Eye (tissue), 1 donor: Measurements from ENCODE around the gene NFAT5.
"Not testable (repeated sequence)": the region's sequence is repeated elsewhere in the genome, so short reads cannot be mapped to it uniquely, and the experiment has no call there.

Experiments used
- DNase-seq: peaks from one replicate; pipeline ENCODE4 v3.0.0-alpha.2; 2015

Gene NFAT5

DNA sequence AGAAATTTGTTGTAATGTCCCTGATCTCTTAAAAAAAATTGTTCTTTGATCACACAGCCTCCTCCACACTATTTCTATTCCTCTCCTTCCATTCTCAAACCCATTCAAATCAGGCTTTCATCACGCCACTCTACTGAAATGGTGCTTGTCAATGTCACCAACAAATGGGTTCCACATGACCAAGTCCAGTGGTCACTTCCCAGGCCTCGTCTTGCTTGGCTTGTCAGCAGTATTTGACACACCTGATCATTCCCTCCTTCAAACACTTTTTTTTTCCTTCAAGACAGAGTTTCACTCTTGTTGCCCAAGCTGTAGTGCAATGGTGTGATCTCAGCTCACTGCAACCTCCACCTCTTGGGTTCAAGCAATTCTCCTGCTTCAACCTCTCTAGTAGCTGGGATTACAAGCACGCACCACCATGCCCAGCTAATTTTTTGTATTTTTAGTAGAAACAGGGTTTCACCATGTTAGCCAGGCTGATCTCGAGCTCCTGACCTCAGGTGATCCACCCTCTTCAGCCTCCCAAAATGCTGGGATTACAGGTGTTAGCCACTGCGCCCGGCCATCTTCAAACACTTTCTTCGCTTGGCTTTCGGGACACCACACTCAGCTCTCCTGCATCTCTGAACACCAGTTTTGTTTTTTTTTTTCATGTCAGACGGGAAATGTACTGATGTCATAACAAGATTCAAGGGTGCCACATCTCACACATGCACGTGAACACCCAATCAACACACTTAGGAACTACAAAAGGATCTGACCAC, 142.3 kb downstream of the NFAT5 start:
- DNase-seq = no peak

GRCh38 chr16:69709456-69710084, 143.8 kb downstream of the NFAT5 start:
- DNase-seq = peak; percentile 89

- peak; percentile 16 for DNase-seq
Observed at GRCh38 chr16:69711115-69711740, 145.5 kb downstream of the NFAT5 start.

- no peak for DNase-seq
Observed at GRCh38 chr16:69712277-69712676, 146.5 kb downstream of the NFAT5 start.

- DNase-seq = no peak
Observed at GRCh38 chr16:69712914-69713581, 147.3 kb downstream of the NFAT5 start.

GRCh38 chr16:69717066-69717465, 151.3 kb downstream of the NFAT5 start:
- no peak for DNase-seq

GRCh38 chr16:69718111-69718764, 152.5 kb downstream of the NFAT5 start:
- no peak for DNase-seq

DNA sequence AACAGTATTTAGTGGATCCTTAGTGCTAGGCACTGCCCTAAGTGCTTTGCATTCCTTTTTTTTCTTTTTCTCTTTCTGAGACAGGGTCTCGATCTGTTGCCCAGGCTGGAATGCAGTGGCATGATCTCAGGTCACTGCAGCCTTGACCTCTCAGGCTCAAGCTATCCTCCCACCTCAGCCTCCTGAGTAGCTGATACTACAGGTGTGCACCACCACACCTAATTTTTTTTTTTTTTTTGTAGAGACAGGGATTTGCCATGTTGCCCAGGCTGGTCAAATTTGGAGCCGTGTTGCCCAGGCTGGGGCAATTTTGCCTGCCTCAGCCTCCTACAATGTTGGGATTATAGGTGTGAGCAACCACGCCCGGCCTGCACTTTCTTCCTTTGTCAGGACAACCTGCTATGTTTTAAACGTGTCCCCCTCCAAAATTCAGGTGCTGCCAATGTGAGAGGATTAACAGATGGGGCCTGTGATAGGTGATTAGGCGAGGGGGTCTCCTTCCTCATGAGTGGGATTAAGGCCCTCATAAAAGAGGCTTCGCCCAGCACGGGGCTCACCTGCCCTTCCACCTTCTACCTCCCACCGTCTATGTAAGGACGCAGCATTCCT, 155.2 kb downstream of the NFAT5 start:
- DNase-seq = no peak

DNA sequence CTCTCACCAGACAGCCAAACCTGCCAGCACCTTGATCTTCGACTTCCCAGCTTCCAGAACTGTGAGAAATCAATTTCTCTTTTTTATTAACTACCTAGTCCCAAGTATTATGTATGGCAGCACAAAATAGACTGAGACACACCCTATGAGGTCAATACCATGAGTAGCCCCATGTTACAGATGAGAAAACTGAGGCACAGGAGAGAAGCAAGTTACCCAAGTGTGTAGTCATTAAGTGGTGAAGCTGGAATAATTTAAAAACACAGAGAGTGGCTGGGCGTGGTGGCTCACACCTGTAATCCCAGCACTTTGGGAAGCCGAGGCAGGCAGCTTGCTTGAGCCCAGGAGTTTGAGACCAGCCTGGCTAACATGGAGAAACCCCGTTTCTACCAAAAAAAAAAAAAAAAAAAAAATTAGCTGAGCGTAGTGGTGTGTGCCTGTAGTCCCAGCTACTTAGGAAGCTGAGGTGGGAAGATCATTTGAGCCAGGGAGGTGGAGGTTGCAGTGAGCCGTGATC, 155.7 kb downstream of the NFAT5 start:
- DNase-seq = no peak

DNA sequence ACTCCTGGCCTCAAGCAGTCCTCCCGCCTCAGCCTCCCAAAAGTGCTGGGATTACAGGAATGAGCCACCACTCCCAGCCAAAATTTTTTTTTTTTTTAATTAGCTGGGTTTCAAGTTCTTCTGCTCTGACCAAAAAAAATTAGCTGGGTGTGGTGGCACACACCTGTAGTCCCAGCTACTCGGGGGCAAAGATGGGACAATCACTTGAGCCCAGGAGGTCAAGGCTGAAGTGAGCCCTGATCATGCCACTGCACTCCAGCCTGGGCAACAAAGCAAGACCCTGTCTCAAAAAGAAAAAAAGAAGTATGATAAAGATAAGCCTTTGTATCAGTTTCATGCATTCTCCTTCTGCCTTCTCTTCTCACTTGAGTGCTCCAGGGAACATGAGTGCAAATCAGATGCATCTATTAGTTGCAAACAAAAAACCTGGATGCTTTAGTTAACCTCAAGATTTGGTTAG, 158.7 kb downstream of the NFAT5 start:
- no peak for DNase-seq

GRCh38 chr16:69724981-69725479, 159.3 kb downstream of the NFAT5 start:
- DNase-seq = no peak

GRCh38 chr16:69725480-69726312, 159.9 kb downstream of the NFAT5 start:
- DNase-seq = no peak

DNA sequence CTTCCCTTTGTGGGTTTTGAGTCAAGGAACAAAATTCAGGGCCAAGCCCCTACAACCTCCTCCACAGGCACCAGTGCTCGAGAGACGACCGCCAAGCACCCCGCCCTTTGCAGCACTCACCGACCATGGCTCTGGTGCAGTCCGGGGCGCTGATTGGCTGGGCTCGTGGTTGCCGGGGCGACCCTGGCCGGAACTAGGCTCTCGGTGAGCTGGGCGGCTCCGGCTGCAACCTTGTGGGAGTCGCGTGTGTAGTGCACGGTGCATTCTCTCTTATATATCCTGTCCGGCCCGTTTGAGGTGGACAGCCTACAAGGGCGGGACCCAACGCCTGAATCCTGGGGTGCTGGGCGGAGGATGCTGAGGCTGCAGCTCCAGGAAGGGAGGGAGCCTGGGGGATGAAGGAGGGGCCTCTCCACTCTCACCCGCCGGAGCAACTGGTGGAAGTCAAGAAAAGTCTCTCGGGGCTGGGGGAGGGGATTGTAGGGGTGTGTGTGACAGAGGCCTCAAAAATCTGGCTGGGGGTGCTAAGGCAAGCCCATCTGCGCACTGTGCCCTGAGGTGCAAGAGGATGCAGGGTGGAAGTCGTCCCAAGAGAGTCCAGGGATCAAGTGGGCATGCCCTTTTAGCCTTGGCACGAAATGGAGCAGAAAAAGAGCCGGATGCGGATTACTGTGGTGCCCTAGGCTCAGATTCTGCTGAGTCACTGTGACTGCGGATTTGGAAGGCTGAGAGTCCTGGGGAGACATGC, 160.7 kb downstream of the NFAT5 start, which contains the start of gene NQO1:
TSS of gene NQO1 (minus strand) at position 248 of the 748 bp plus-strand sequence. CDS start at position 127, 121 bp downstream.
- DNase-seq = peak; percentile 94

GRCh38 chr16:69727916-69728270, 162.1 kb downstream of the NFAT5 start:
- no peak for DNase-seq

GRCh38 chr16:69729030-69729429, 163.3 kb downstream of the NFAT5 start:
- DNase-seq = not testable (repeated sequence)

DNA sequence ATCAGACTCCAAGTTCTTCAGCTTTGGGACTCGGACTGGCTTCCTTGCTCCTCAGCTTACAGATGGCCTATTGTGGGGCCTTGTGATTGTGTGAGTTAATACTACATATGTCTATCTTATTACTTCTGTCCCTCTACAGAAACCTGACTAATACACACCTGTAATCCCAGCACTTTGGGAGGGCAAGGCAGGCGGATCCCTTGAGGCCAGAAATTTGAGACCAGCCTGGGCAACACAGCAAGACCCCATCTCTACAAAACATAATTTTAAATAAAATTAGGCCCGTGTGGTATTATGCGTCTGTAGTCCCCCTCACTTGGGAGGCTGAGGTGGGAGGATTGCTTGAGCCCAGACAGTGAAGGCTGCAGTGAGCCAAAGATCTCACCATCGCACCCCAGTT, 165.5 kb downstream of the NFAT5 start:
- DNase-seq = not testable (repeated sequence)

- no peak for DNase-seq
Observed at GRCh38 chr16:69732101-69732500, 166.3 kb downstream of the NFAT5 start.

DNA sequence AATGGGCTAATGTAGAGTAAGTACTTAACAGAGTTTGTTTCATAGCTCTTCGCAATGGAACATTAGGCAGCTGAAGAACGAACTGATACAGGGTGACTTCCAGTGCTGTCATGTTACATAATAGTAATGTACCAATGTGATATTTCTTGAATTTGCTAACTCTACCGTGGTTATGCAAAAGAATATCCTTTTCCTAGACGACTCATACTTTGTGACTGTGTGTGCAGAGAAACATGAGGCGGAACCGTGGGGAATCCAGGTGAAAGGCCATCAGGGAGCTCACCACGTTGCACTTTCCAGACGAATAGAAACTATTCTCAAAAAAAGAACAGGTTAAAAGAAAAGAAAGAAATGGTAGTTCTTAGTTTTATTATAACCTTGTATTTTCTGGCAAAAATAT, 175.8 kb downstream of the NFAT5 start:
- DNase-seq = no peak

GRCh38 chr16:69741951-69742904, 176.5 kb downstream of the NFAT5 start:
- DNase-seq = peak; percentile 30
